VCaP (cell line): ENCODE data around the gene OSBPL10.

Source experiments
- H3K27ac ChIP-seq: fragments of 450-650 bp; 2 replicates; pipeline ENCODE4 v1.5.1; 2017
- TF ChIP-seq, protein P1 (sequence below): fragments of 450-650 bp; conservative IDR thresholded peaks from 2 replicates; pipeline ENCODE4 v1.5.1; 2017; ENCODE audit warnings: mild to moderate bottlenecking, moderate library complexity

OSBPL10 gene

DNA sequence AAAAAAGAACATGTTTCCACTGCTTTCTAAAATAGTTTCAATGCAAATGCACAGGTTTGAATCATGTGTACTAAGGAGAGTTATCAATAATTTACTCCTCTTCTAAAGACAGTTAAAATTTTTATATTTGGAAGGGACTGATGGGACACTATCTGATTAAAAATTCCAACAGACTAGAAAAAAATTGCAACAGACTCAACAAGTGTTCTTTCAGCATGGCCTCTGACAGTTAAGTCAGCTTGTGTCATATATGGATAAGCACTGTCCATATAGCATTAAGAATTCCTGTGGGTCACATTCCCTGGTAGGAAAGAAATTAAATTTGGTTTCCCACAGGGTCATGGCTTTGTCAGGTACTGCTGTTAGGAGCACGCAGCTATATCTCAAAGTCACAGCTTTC lies 96.8 kb downstream of the OSBPL10 start:
- no peak overlapping the region for H3K27ac ChIP-seq
- TF ChIP-seq, protein P1, sequence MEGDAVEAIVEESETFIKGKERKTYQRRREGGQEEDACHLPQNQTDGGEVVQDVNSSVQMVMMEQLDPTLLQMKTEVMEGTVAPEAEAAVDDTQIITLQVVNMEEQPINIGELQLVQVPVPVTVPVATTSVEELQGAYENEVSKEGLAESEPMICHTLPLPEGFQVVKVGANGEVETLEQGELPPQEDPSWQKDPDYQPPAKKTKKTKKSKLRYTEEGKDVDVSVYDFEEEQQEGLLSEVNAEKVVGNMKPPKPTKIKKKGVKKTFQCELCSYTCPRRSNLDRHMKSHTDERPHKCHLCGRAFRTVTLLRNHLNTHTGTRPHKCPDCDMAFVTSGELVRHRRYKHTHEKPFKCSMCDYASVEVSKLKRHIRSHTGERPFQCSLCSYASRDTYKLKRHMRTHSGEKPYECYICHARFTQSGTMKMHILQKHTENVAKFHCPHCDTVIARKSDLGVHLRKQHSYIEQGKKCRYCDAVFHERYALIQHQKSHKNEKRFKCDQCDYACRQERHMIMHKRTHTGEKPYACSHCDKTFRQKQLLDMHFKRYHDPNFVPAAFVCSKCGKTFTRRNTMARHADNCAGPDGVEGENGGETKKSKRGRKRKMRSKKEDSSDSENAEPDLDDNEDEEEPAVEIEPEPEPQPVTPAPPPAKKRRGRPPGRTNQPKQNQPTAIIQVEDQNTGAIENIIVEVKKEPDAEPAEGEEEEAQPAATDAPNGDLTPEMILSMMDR, result no peak

DNA sequence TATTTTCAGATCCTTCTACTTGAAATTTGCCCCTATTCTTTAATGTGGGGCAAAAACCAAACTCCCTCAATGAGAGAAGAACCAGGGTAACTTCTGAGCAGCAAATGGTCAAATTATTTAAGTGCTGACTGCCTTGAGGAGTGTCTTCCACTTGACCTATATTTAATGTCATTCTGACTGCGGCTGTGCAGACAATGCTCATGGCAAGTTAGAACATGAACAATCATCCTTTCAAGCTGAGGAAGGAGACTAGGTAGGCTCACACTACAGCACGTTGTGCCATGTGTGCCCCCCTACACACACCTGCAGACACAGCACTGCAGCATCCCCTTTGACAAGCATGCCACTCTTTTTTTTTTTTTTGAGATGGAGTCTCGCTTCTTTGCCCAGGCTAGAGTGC lies 98.2 kb downstream of the OSBPL10 start:
- no peak overlapping the region for H3K27ac ChIP-seq

DNA sequence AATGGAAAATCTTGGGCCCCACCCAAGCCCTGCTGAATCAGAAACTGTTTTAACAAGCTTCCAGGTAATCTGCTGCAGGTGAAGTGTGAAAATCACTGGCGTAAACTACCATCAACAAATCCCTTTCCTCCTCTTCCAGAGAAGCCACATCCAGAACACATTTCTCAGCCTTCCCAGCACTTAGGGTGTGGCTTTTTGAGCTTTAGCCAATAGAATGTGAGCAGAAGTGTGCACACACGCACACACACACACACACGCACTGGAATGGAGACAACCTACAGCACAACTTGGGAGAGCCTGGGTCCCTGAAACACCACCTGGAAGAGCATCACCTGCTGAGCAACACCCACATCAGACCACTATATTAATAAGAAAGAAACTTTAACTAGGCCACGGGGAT lies 98.6 kb downstream of the OSBPL10 start:
- no peak overlapping the region for H3K27ac ChIP-seq
- TF ChIP-seq, protein P1, result no peak

More for the DNA sequence above, 98.2 kb downstream of the OSBPL10 start:
- TF ChIP-seq, protein P1, result no peak

GRCh38 chr3:31880482-31881078 lies 100.5 kb downstream of the OSBPL10 start:
- TF ChIP-seq, protein P1, result no peak
- H3K27ac ChIP-seq, result no peak overlapping the region

- TF ChIP-seq, protein P1, result no peak
- H3K27ac ChIP-seq, result no peak overlapping the region
Measured at GRCh38 chr3:31880020-31880419, 101.0 kb downstream of the OSBPL10 start.

- TF ChIP-seq, protein P1, result no peak
Measured at GRCh38 chr3:31879365-31879764, 101.7 kb downstream of the OSBPL10 start.

GRCh38 chr3:31878231-31878838 lies 102.7 kb downstream of the OSBPL10 start:
- no peak overlapping the region for H3K27ac ChIP-seq
- TF ChIP-seq, protein P1, result no peak

More at GRCh38 chr3:31879365-31879764, 101.7 kb downstream of the OSBPL10 start:
- no peak overlapping the region for H3K27ac ChIP-seq
